HCT116 (cell line): ENCODE results near the gene ABCC1. TPM values are rescaled to one million over a fixed set of nuclear protein-coding genes. Genes with fewer than 3 reads are reported as not detected.

Experiments used
- ATAC-seq: fragments of 200-7000 bp; cut with Tn5 transposase; 2 replicates; pipeline ENCODE4 v1.9.1; 2020; ENCODE audit warnings: mild to moderate bottlenecking, moderate library complexity
- BruUV-seq: library from RNA; stranded (reverse); fragments of 400-500 nt; replicated peaks from 2 replicates; lab custom pipeline; 2021; lab: Mats Ljungman, UMichigan
- CTCF ChIA-PET: fragments of 300-600 bp; sonication (Branson Sonifier 250); formaldehyde crosslinking; loops from one replicate; lab custom pipeline; 2021; ENCODE audit warnings: antibody characterized with exemption; lab: Charles Lee
- POLR2A ChIA-PET: fragments of 300-600, 350-600 bp; sonication (Branson Sonifier 250); formaldehyde crosslinking; loops from one replicate; lab custom pipeline; 2021; ENCODE audit warnings: antibody characterized with exemption; lab: Charles Lee
- RAD21 ChIA-PET, 2 experiments: fragments of 300-600 bp; sonication (Branson Sonifier 250); formaldehyde crosslinking; loops; one replicate each; lab custom pipeline; 2023; ENCODE audit warnings: low total read pairs in 2 of 2; ENCODE audit not compliant: uncharacterized antibody in 2 of 2, unreplicated experiment in 2 of 2, low non-redundant PET in 1 of 2; lab: Charles Lee
- DNase-seq: peaks from one replicate; pipeline ENCODE4 v3.0.0-alpha.2; 2010; ENCODE audit warnings: low read depth, low spot score
- H2AFZ ChIP-seq: fragments of 200-600 bp; shearing (Covaris generic), sonication (generic); 2 replicates; pipeline ENCODE4 v1.6.1; 2017; ENCODE audit warnings: low read depth, mixed run types, mixed read lengths, antibody characterized with exemption, low read length; ENCODE audit not compliant: poor library complexity, severe bottlenecking
- H3K27ac ChIP-seq: 2 replicates; pipeline ENCODE4 v1.5.1; 2012; ENCODE audit warnings: low read depth, low read length
- H3K27me3 ChIP-seq: fragments of 200-600 bp; sonication (generic); 2 replicates; pipeline ENCODE4 v1.6.1; 2016; ENCODE audit warnings: mixed run types, low read length, mixed read lengths; ENCODE audit not compliant: insufficient read depth
- H3K36me3 ChIP-seq, 2 experiments: fragments of 200-500 bp in 1 of 2; fragments of 200-600 bp in 1 of 2; sonication (Bioruptor generic) in 1 of 2; sonication (generic) in 1 of 2; 2 replicates each; pipeline versions ENCODE4 v1.5.1 to v1.6.1; 2014 to 2016; ENCODE audit warnings: low read length in 2 of 2, inconsistent platforms in 1 of 2, mixed read lengths in 1 of 2, mixed run types in 1 of 2; ENCODE audit not compliant: insufficient read depth in 2 of 2, control insufficient read depth in 1 of 2
- H3K4me1 ChIP-seq, 2 experiments: fragments of 200-600 bp in 1 of 2; sonication (generic) in 1 of 2; 2 replicates each; pipeline versions ENCODE4 v1.5.1 to v1.6.1; 2012 to 2017; ENCODE audit warnings: low read length in 2 of 2, inconsistent platforms in 1 of 2, mild to moderate bottlenecking in 1 of 2, mixed read lengths in 1 of 2, mixed run types in 1 of 2, moderate library complexity in 1 of 2; ENCODE audit not compliant: insufficient read depth in 2 of 2, control insufficient read depth in 1 of 2
- H3K4me2 ChIP-seq: fragments of 200-600 bp; sonication (generic); 2 replicates; pipeline ENCODE4 v1.6.1; 2017; ENCODE audit warnings: mixed run types, low read length, mixed read lengths
- H3K4me3 ChIP-seq, 2 experiments: fragments of 200-600 bp in 1 of 2; sonication (generic) in 1 of 2; replicated peaks in 1 of 2; 2 replicates each; pipeline ENCODE4 v1.5.1; 2011 to 2016; ENCODE audit warnings: low read length in 2 of 2, control low read depth in 1 of 2, low read depth in 1 of 2, mild to moderate bottlenecking in 1 of 2, mixed read lengths in 1 of 2, mixed run types in 1 of 2
- H3K79me2 ChIP-seq: fragments of 200-600 bp; sonication (generic); 2 replicates; pipeline ENCODE4 v1.6.1; 2017; ENCODE audit warnings: mild to moderate bottlenecking, mixed run types, low read length, moderate library complexity, mixed read lengths; ENCODE audit not compliant: insufficient read depth
- H3K9ac ChIP-seq: fragments of 200-600 bp; sonication (generic); 2 replicates; pipeline ENCODE4 v1.6.1; 2016; ENCODE audit warnings: low read length, mixed read lengths
- H3K9me2 ChIP-seq: fragments of 200-600 bp; sonication (generic), shearing (Covaris generic); 2 replicates; pipeline ENCODE4 v1.6.1; 2017; ENCODE audit warnings: mixed run types, mild to moderate bottlenecking, moderate library complexity; ENCODE audit not compliant: insufficient read depth
- H3K9me3 ChIP-seq, 2 experiments: fragments of 200-500 bp in 1 of 2; fragments of 200-600 bp in 1 of 2; sonication (Bioruptor generic) in 1 of 2; sonication (generic) in 1 of 2; 2 replicates each; pipeline ENCODE4 v1.6.1; 2014 to 2017; ENCODE audit warnings: low read length in 2 of 2, mixed read lengths in 2 of 2, inconsistent platforms in 1 of 2, low read depth in 1 of 2, mild to moderate bottlenecking in 1 of 2, mixed run types in 1 of 2, moderate library complexity in 1 of 2; ENCODE audit not compliant: control insufficient read depth in 1 of 2, insufficient read depth in 1 of 2
- H4K20me1 ChIP-seq: fragments of 200-600 bp; sonication (generic), shearing (Covaris generic); 2 replicates; pipeline ENCODE4 v1.6.1; 2017; ENCODE audit warnings: mixed run types, mild to moderate bottlenecking, moderate library complexity; ENCODE audit not compliant: insufficient read depth
- CBX3 ChIP-seq: IDR thresholded peaks from 2 replicates; pipeline ENCODE4 v1.6.1; 2012; ENCODE audit warnings: low read depth
- CTCF ChIP-seq, 3 experiments: fragments of 200-600 bp in 1 of 3; sonication (generic) in 1 of 3; IDR thresholded peaks in 2 of 3; conservative IDR thresholded peaks in 1 of 3; 2 replicates each; pipeline ENCODE4 v1.5.1; 2012 to 2017; ENCODE audit warnings: low read depth in 2 of 3, low read length in 2 of 3, antibody characterized with exemption in 1 of 3, borderline replicate concordance in 1 of 3, control low read depth in 1 of 3, mild to moderate bottlenecking in 1 of 3, mixed read lengths in 1 of 3, mixed run types in 1 of 3, moderate library complexity in 1 of 3; ENCODE audit not compliant: insufficient read depth in 1 of 3
- EGR1 ChIP-seq: IDR thresholded peaks from 2 replicates; pipeline ENCODE4 v1.6.1; 2012; ENCODE audit warnings: low read depth
- EZH2 ChIP-seq: fragments of 200-600 bp; sonication (generic); IDR thresholded peaks from 2 replicates; pipeline ENCODE4 v1.6.1; 2017; ENCODE audit warnings: antibody characterized with exemption, mixed run types
- FOSL1 ChIP-seq: IDR thresholded peaks from 2 replicates; pipeline ENCODE4 v1.6.1; 2012; ENCODE audit warnings: low read depth
- JUND ChIP-seq: IDR thresholded peaks from 2 replicates; pipeline ENCODE4 v1.6.1; 2012
- REST ChIP-seq: IDR thresholded peaks from 2 replicates; pipeline ENCODE4 v1.6.1; 2012; ENCODE audit warnings: low read depth
- SIN3A ChIP-seq: IDR thresholded peaks from 2 replicates; pipeline ENCODE4 v1.6.1; 2012; ENCODE audit warnings: low read depth
- SP1 ChIP-seq: IDR thresholded peaks from 2 replicates; pipeline ENCODE4 v1.6.1; 2012; ENCODE audit warnings: low read depth
- SRF ChIP-seq: IDR thresholded peaks from 2 replicates; pipeline ENCODE4 v1.6.1; 2012; ENCODE audit warnings: low read depth
- TCF7L2 ChIP-seq: IDR thresholded peaks from 2 replicates; pipeline ENCODE4 v1.7.0; 2011; ENCODE audit warnings: borderline replicate concordance, inconsistent platforms; ENCODE audit not compliant: insufficient read depth, insufficient read length; ENCODE audit errors: extremely low read depth
- YY1 ChIP-seq: IDR thresholded peaks from 2 replicates; pipeline ENCODE4 v1.6.1; 2011; ENCODE audit warnings: low read length, low read depth, moderate library complexity, mild to moderate bottlenecking; ENCODE audit not compliant: insufficient replicate concordance; ENCODE audit errors: extremely low read depth
- ZBTB33 ChIP-seq: IDR thresholded peaks from 2 replicates; pipeline ENCODE4 v1.6.1; 2011; ENCODE audit warnings: mild to moderate bottlenecking, low read length, moderate library complexity; ENCODE audit not compliant: insufficient replicate concordance; ENCODE audit errors: extremely low read depth
- ZFX ChIP-seq: fragments of 450-650 bp; IDR thresholded peaks from 2 replicates; pipeline ENCODE4 v1.6.1; 2017
- intact Hi-C: fragments of 100-400 bp; cut with micrococcal nuclease; formaldehyde crosslinking; loops from 2 replicates; pipeline ENCODE4 v1.10.0; 2022
- total RNA-seq: library from RNA; stranded (reverse); gene quantifications from one replicate; pipeline ENCODE4 v1.2.1, GENCODE V29; 2021; ENCODE audit not compliant: unreplicated experiment

ABCC1 gene
- total RNA-seq, 1 experiment from 2014 or later, result 61.9 TPM

GRCh38 chr16:15954814-15955151 is 5.4 kb downstream of the ABCC1 start:
- Histone ChIP-seq H3K4me3 (no peak overlapping the region), H3K9me2 (no peaks in the 10 kb centered on the region), H3K27ac (no peak overlapping the region), H3K9me3 (no peaks in the 10 kb centered on the region), H3K79me2 (peaks cover 100% of the 10 kb centered on the region), H3K9ac (no peak overlapping the region), H3K27me3 (no peaks in the 10 kb centered on the region), H2AFZ (no peak overlapping the region), H3K4me1 (peaks cover 17 to 36% of the 10 kb centered on the region in 2 experiments; a peak in 3 of 4 replicates), H3K36me3 (no peaks in the 10 kb centered on the region), H4K20me1 (no peaks in the 10 kb centered on the region; the same call in 1 of the 2 replicates), H3K4me2 (no peak overlapping the region)
- no TSS peak for BruUV-seq
- CTCF ChIA-PET, result interaction anchor here (1.5 kb wide), 1 partner anchor 11 kb away, joined by 3 read pairs; no protein-coding TSS in a partner anchor
- RAD21 ChIA-PET, result no interaction called here
- intact Hi-C loops, result no loop called here
- TF ChIP-seq ZBTB33, result no peak
- TF ChIP-seq SRF, result no peak
- no peak for TF ChIP-seq EGR1
- TF ChIP-seq CTCF (IDR thresholded peaks at IDR 0.05 in 2 of 3, conservative IDR thresholded peaks at IDR 0.05 in 1 of 3; ENCODE audit: borderline replicate concordance in 1 of 3, insufficient read depth in 1 of 3, low read depth in 2 of 3, low read length in 2 of 3), result no peak
- TF ChIP-seq FOSL1, result no peak
- TF ChIP-seq SP1, result no peak
- no peak for TF ChIP-seq REST
- no peak for TF ChIP-seq JUND
- no peak for TF ChIP-seq ZFX
- TF ChIP-seq SIN3A, result no peak
- no peak for TF ChIP-seq EZH2
- no peak for TF ChIP-seq CBX3
- TF ChIP-seq TCF7L2, result no peak
- TF ChIP-seq YY1, result no peak
- ATAC-seq (no peak), DNase-seq (no peak)
- POLR2A ChIA-PET, result no interaction called here
